H1 (cell line): ENCODE results near the gene CFAP61. TPM values are rescaled to one million over a fixed set of nuclear protein-coding genes. Genes with fewer than 3 reads are reported as not detected.

ENCODE experiments used
- CTCF ChIA-PET: fragments of 300-600 bp; sonication (Branson Sonifier 250); formaldehyde crosslinking; loops from one replicate; lab custom pipeline; 2021; ENCODE audit not compliant: partially characterized antibody; lab: Charles Lee
- POLR2A ChIA-PET: fragments of 300-600 bp; sonication (Branson Sonifier 250); formaldehyde crosslinking; loops from one replicate; lab custom pipeline; 2021; ENCODE audit warnings: inconsistent platforms; ENCODE audit not compliant: partially characterized antibody; lab: Charles Lee
- DNase-seq, 2 experiments: peaks; one replicate each; pipeline versions ENCODE4 v3.0.0 to v3.0.0-alpha.2; 2010 to 2022; ENCODE audit warnings: low spot score in 2 of 2, low read depth in 1 of 2, mixed read lengths in 1 of 2
- FAIRE-seq: peaks from 2 replicates; lab custom pipeline; 2011; peaks lifted over from hg19 to GRCh38; lab: Jason Lieb, UNC
- H2AFZ ChIP-seq: 2 replicates; pipeline ENCODE4 v1.8.1; 2012; ENCODE audit warnings: low read length, inconsistent platforms
- H2AK5ac ChIP-seq: 2 replicates; pipeline ENCODE4 v1.6.1; 2013; ENCODE audit warnings: low read depth, low read length
- H2BK120ac ChIP-seq: replicated peaks from 2 replicates; pipeline ENCODE3; 2013; ENCODE audit warnings: low read depth, low read length, inconsistent platforms
- H2BK12ac ChIP-seq: 2 replicates; pipeline ENCODE4 v1.6.1; 2013; ENCODE audit warnings: low read depth, low read length
- H2BK15ac ChIP-seq: 2 replicates; pipeline ENCODE4 v1.6.1; 2013; ENCODE audit warnings: low read length
- H2BK20ac ChIP-seq: 2 replicates; pipeline ENCODE4 v1.6.1; 2013; ENCODE audit warnings: low read length
- H2BK5ac ChIP-seq: 2 replicates; pipeline ENCODE4 v1.6.1; 2013; ENCODE audit warnings: low read depth, low read length
- H3K14ac ChIP-seq: 2 replicates; pipeline ENCODE4 v1.6.1; 2013; ENCODE audit warnings: inconsistent platforms; ENCODE audit not compliant: insufficient read length
- H3K18ac ChIP-seq: 2 replicates; pipeline ENCODE4 v1.6.1; 2013; ENCODE audit warnings: low read length; ENCODE audit errors: extremely low read depth
- H3K23ac ChIP-seq: 2 replicates; pipeline ENCODE4 v1.6.1; 2013; ENCODE audit warnings: inconsistent platforms; ENCODE audit not compliant: insufficient read length
- H3K23me2 ChIP-seq: 2 replicates; pipeline ENCODE4 v1.6.1; 2013; ENCODE audit warnings: low read depth, low read length
- H3K27ac ChIP-seq: 2 replicates; pipeline ENCODE4 v1.6.1; 2011; ENCODE audit warnings: low read depth, low read length, inconsistent platforms
- H3K27me3 ChIP-seq, 4 experiments: replicated peaks in 1 of 4; 1 replicate in 1 of 4; 2 replicates in 3 of 4; pipeline versions ENCODE4 v1.6.1 to v1.8.1; 2011 to 2013; ENCODE audit warnings: low read length in 3 of 4, mild to moderate bottlenecking in 3 of 4, inconsistent platforms in 2 of 4, mixed read lengths in 2 of 4, moderate library complexity in 1 of 4; ENCODE audit not compliant: control insufficient read depth in 3 of 4, insufficient read depth in 3 of 4; ENCODE audit errors: extremely low read depth in 1 of 4
- H3K36me3 ChIP-seq, 4 experiments: 2 replicates each; pipeline versions ENCODE4 v1.6.1 to v1.8.1; 2011 to 2013; ENCODE audit warnings: mild to moderate bottlenecking in 4 of 4, low read length in 3 of 4, moderate library complexity in 2 of 4, control low read depth in 1 of 4, inconsistent platforms in 1 of 4; ENCODE audit not compliant: insufficient read depth in 4 of 4, control insufficient read depth in 2 of 4
- H3K4ac ChIP-seq: replicated peaks from 2 replicates; pipeline ENCODE3; 2013; ENCODE audit warnings: low read length, low read depth, mixed read lengths, inconsistent platforms; ENCODE audit not compliant: insufficient read length
- H3K4me1 ChIP-seq, 4 experiments: replicated peaks in 1 of 4; 1 replicate in 1 of 4; 2 replicates in 3 of 4; pipeline versions ENCODE4 v1.6.1 to v1.8.1; 2011 to 2013; ENCODE audit warnings: low read length in 3 of 4, inconsistent platforms in 2 of 4, mixed read lengths in 1 of 4; ENCODE audit not compliant: insufficient read depth in 4 of 4, control insufficient read depth in 3 of 4
- H3K4me2 ChIP-seq, 2 experiments: 2 replicates each; pipeline versions ENCODE4 v1.6.1 to v1.8.1; 2011 to 2013; ENCODE audit warnings: low read depth in 2 of 2, low read length in 2 of 2, control low read depth in 1 of 2, inconsistent platforms in 1 of 2, mild to moderate bottlenecking in 1 of 2; ENCODE audit not compliant: insufficient read depth in 1 of 2
- H3K4me3 ChIP-seq, 4 experiments: fragments of 200-600, 300-600 bp in 1 of 4; sonication (generic), shearing (Covaris generic), sonication (Bioruptor Twin) in 1 of 4; 2 replicates each; pipeline versions ENCODE4 v1.5.1 to v1.8.1; 2011 to 2016; ENCODE audit warnings: low read length in 4 of 4, low read depth in 3 of 4, control low read depth in 2 of 4, inconsistent platforms in 2 of 4, mild to moderate bottlenecking in 2 of 4, mixed read lengths in 1 of 4, moderate library complexity in 1 of 4; ENCODE audit not compliant: insufficient read depth in 2 of 4; ENCODE audit errors: extremely low read depth in 1 of 4
- H3K56ac ChIP-seq: replicated peaks from 2 replicates; pipeline ENCODE3; 2013; ENCODE audit warnings: low read depth, mild to moderate bottlenecking, mixed read lengths, low read length, inconsistent platforms; ENCODE audit not compliant: insufficient read length
- H3K79me1 ChIP-seq: 2 replicates; pipeline ENCODE4 v1.6.1; 2013; ENCODE audit warnings: low read depth, low read length, control low read depth
- H3K79me2 ChIP-seq, 2 experiments: 2 replicates each; pipeline versions ENCODE4 v1.6.1 to v1.8.1; 2012 to 2013; ENCODE audit warnings: low read length in 2 of 2, mild to moderate bottlenecking in 2 of 2, inconsistent platforms in 1 of 2; ENCODE audit not compliant: insufficient read depth in 2 of 2, control insufficient read depth in 1 of 2
- H3K9ac ChIP-seq, 4 experiments: replicated peaks in 1 of 4; 1 replicate in 1 of 4; 2 replicates in 3 of 4; pipeline versions ENCODE4 v1.6.1 to v1.8.1; 2011 to 2013; ENCODE audit warnings: low read depth in 3 of 4, low read length in 3 of 4, control low read depth in 2 of 4, mild to moderate bottlenecking in 2 of 4, moderate library complexity in 2 of 4, inconsistent platforms in 1 of 4; ENCODE audit errors: extremely low read depth in 1 of 4
- H3K9me3 ChIP-seq, 2 experiments: 2 replicates each; pipeline versions ENCODE4 v1.6.1 to v1.8.1; 2012 to 2013; ENCODE audit warnings: mild to moderate bottlenecking in 2 of 2, moderate library complexity in 2 of 2, control low read depth in 1 of 2, inconsistent platforms in 1 of 2, low read depth in 1 of 2, low read length in 1 of 2, mixed read lengths in 1 of 2; ENCODE audit not compliant: insufficient read depth in 2 of 2
- H4K20me1 ChIP-seq, 2 experiments: replicated peaks in 1 of 2; 2 replicates each; pipeline versions ENCODE3 to v1.8.1; 2011 to 2013; ENCODE audit warnings: inconsistent platforms in 2 of 2, low read length in 2 of 2, mild to moderate bottlenecking in 1 of 2; ENCODE audit not compliant: insufficient read depth in 2 of 2, control insufficient read depth in 1 of 2
- H4K5ac ChIP-seq: 2 replicates; pipeline ENCODE4 v1.6.1; 2013; ENCODE audit warnings: low read length, low read depth, mixed read lengths, inconsistent platforms; ENCODE audit not compliant: insufficient read length
- H4K8ac ChIP-seq: 2 replicates; pipeline ENCODE4 v1.8.0; 2013; ENCODE audit warnings: mild to moderate bottlenecking, moderate library complexity, low read length, inconsistent platforms; ENCODE audit not compliant: insufficient read depth; ENCODE audit errors: extremely low read depth
- H4K91ac ChIP-seq: replicated peaks from 2 replicates; pipeline ENCODE3; 2013; ENCODE audit warnings: low read length, mixed read lengths, inconsistent platforms; ENCODE audit not compliant: insufficient read length
- ASH2L ChIP-seq: fragments of 200-600, 300-600 bp; sonication (generic); IDR thresholded peaks from one replicate; pipeline ENCODE4 v1.7.1; 2017; ENCODE audit warnings: low read length
- BCL11A ChIP-seq, 2 experiments: IDR thresholded peaks; one replicate each; pipeline ENCODE4 v1.6.1; 2011; ENCODE audit warnings: low read depth in 2 of 2, low read length in 2 of 2, mild to moderate bottlenecking in 2 of 2
- CHD1 ChIP-seq: IDR thresholded peaks from 2 replicates; pipeline ENCODE4 v1.6.1; 2012; ENCODE audit warnings: low read depth, low read length, improper control_type of control experiment
- HDAC6 ChIP-seq: IDR thresholded peaks from one replicate; pipeline ENCODE4 v1.7.1; 2012; ENCODE audit warnings: low read depth, mild to moderate bottlenecking, inconsistent platforms, low read length, moderate library complexity
- JUND ChIP-seq: IDR thresholded peaks from 2 replicates; pipeline ENCODE4 v1.6.1; 2011; ENCODE audit warnings: mild to moderate bottlenecking, improper control_type of control experiment, low read length
- NANOG ChIP-seq: IDR thresholded peaks from 2 replicates; pipeline ENCODE4 v1.6.1; 2011; ENCODE audit warnings: low read length, low read depth, mild to moderate bottlenecking, inconsistent platforms; ENCODE audit not compliant: insufficient read depth, poor library complexity, severe bottlenecking
- POLR2A ChIP-seq, 2 experiments: IDR thresholded peaks; 1 replicate in 1 of 2; 2 replicates in 1 of 2; pipeline ENCODE4 v1.6.1; 2011; ENCODE audit warnings: low read depth in 2 of 2, low read length in 2 of 2, mild to moderate bottlenecking in 2 of 2; ENCODE audit errors: control extremely low read depth in 1 of 2
- RAD21 ChIP-seq, 2 experiments: IDR thresholded peaks in 1 of 2; conservative IDR thresholded peaks in 1 of 2; 2 replicates each; pipeline ENCODE4 v1.6.1; 2011; ENCODE audit warnings: low read depth in 2 of 2, low read length in 2 of 2, improper control_type of control experiment in 1 of 2, inconsistent platforms in 1 of 2, mild to moderate bottlenecking in 1 of 2, moderate library complexity in 1 of 2
- RNF2 ChIP-seq: fragments of 200-900, 300-1000 bp; sonication (generic); IDR thresholded peaks from 2 replicates; pipeline ENCODE4 v1.7.1; 2016; ENCODE audit warnings: borderline replicate concordance, low read depth, mild to moderate bottlenecking, antibody characterized with exemption, low read length; ENCODE audit not compliant: poor library complexity, severe bottlenecking; ENCODE audit errors: missing control alignments
- SAP30 ChIP-seq: fragments of 300-600 bp; sonication (generic); IDR thresholded peaks from 2 replicates; pipeline ENCODE4 v1.7.1; 2012; ENCODE audit warnings: low read length, moderate library complexity, mild to moderate bottlenecking, inconsistent platforms; ENCODE audit not compliant: insufficient read depth, insufficient replicate concordance
- SIRT6 ChIP-seq: IDR thresholded peaks from one replicate; pipeline ENCODE4 v1.7.1; 2012; ENCODE audit warnings: low read length, inconsistent platforms
- SP4 ChIP-seq: IDR thresholded peaks from 2 replicates; pipeline ENCODE4 v1.6.1; 2012; ENCODE audit warnings: low read length, inconsistent platforms
- TAF1 ChIP-seq: IDR thresholded peaks from 2 replicates; pipeline ENCODE4 v1.6.1; 2011; ENCODE audit warnings: mild to moderate bottlenecking, low read depth, low read length
- YY1 ChIP-seq: IDR thresholded peaks from 2 replicates; pipeline ENCODE4 v1.6.1; 2011; ENCODE audit warnings: low read depth, mild to moderate bottlenecking, low read length
- ZNF274 ChIP-seq: IDR thresholded peaks from 2 replicates; pipeline ENCODE4 v1.7.0; 2012; ENCODE audit warnings: low read length, borderline replicate concordance; ENCODE audit errors: extremely low read depth
- WGBS, 2 experiments: shearing (Covaris generic) in 1 of 2; methylation state at CpG; one replicate each; pipeline versions ENCODE4 v1.1.6 to v1.1.7; 2013 to 2015; ENCODE audit warnings: low lambda C conversion rate in 2 of 2, mixed read lengths in 2 of 2, inconsistent platforms in 1 of 2, low coverage in 1 of 2, missing lambda C conversion rate in 1 of 2; ENCODE audit not compliant: insufficient replicate concordance in 2 of 2, insufficient coverage in 1 of 2, insufficient read length in 1 of 2; ENCODE audit errors: extremely low coverage in 1 of 2, missing lambda C conversion rate in 1 of 2; 5-methylcytosine and 5-hydroxymethylcytosine counted together
- polyA plus RNA-seq, 7 experiments: library from polyadenylated mRNA; depleted of rRNA in 3 of 7; stranded (reverse) in 5 of 7; unstranded in 2 of 7; fragments of >200 nt in 5 of 7; fragments of 200-250 nt in 2 of 7; gene quantifications; 1 replicate in 5 of 7; 2 replicates in 1 of 7; 4 replicates in 1 of 7; pipeline versions ENCODE4 v1.2.1 to v1.2.3, GENCODE V29; 2011 to 2013; ENCODE audit warnings: missing spikeins in 2 of 7, mixed read lengths in 2 of 7
- total RNA-seq: library from RNA; stranded (reverse); fragmentation: NEBNext Ultra II Directional; extraction: Animal tissue kit (Norgen Biotek cat#: 25700); gene quantifications from 2 replicates; pipeline ENCODE4 v1.2.1, GENCODE V29; 2021

Gene CFAP61
- total and polyA plus RNA-seq, 2 of the 8 experiments (the other 6 are each of a cell fraction or from before 2014, with no cell fraction given) = 0.29 to 0.61 TPM

GRCh38 chr20:20405623-20406022 lies 353.3 kb downstream of the CFAP61 start:
- Histone ChIP-seq H3K56ac (no peak overlapping the region), H3K18ac (no peak overlapping the region), H3K79me2 (no peaks in the 10 kb centered on the region), H2BK15ac (no peak overlapping the region), H3K23ac (no peak overlapping the region), H2BK20ac (no peak overlapping the region), H2BK12ac (no peak overlapping the region), H3K4ac (no peak overlapping the region), H3K9ac (no peak overlapping the region; a peak in 1 of 7 replicates), H3K23me2 (no peaks in the 10 kb centered on the region), H3K27ac (no peak overlapping the region), H4K8ac (no peak overlapping the region), H2BK5ac (no peak overlapping the region), H3K9me3 (no peaks in the 10 kb centered on the region), H2AK5ac (no peak overlapping the region), H2AFZ (no peak overlapping the region), H3K4me1 (peaks cover 0 to 9% (median 5%) of the 10 kb centered on the region in 4 experiments; a peak in 3 of 7 replicates), H4K5ac (no peak overlapping the region), H4K20me1 (no peaks in the 10 kb centered on the region), H3K79me1 (no peaks in the 10 kb centered on the region), H3K4me3 (no peak overlapping the region), H3K36me3 (no peaks in the 10 kb centered on the region), H3K14ac (no peak overlapping the region), H4K91ac (no peak overlapping the region), H3K4me2 (no peak overlapping the region), H3K27me3 (no peaks in the 10 kb centered on the region), H2BK120ac (no peak overlapping the region)
- TF ChIP-seq RNF2 = no peak
- TF ChIP-seq SP4 = no peak
- no peak for TF ChIP-seq TAF1
- no peak for TF ChIP-seq NANOG
- no peak for TF ChIP-seq JUND
- TF ChIP-seq CHD1 = no peak
- no peak for TF ChIP-seq ZNF274
- TF ChIP-seq ASH2L = no peak
- no peak for TF ChIP-seq SAP30
- no peak for TF ChIP-seq RAD21 (IDR thresholded peaks at IDR 0.05 in 1 of 2, conservative IDR thresholded peaks at IDR 0.05 in 1 of 2; ENCODE audit: low read depth in 2 of 2, low read length in 2 of 2)
- TF ChIP-seq SIRT6 = no peak
- no peak for TF ChIP-seq BCL11A (IDR thresholded peaks at IDR 0.05; ENCODE audit: low read depth in 2 of 2, low read length in 2 of 2)
- TF ChIP-seq POLR2A (IDR thresholded peaks at IDR 0.05; ENCODE audit: control extremely low read depth in 1 of 2, low read depth in 2 of 2, low read length in 2 of 2) = no peak
- TF ChIP-seq HDAC6 = no peak
- no peak for TF ChIP-seq YY1
- WGBS, 2 experiments = 83% methylated on average over 10 of the region's 10 CpGs; no CpG with 5 or more reads in 1 of the 2 experiments
- FAIRE-seq (no peak), DNase-seq (no peak)
- ChIA-PET POLR2A (no interaction called here), CTCF (interaction anchor here (2.2 kb wide), 1 partner anchor 46 kb away, joined by 10 read pairs; no protein-coding TSS in a partner anchor)
